Measurements from ENCODE around the gene NPW.

DNA sequence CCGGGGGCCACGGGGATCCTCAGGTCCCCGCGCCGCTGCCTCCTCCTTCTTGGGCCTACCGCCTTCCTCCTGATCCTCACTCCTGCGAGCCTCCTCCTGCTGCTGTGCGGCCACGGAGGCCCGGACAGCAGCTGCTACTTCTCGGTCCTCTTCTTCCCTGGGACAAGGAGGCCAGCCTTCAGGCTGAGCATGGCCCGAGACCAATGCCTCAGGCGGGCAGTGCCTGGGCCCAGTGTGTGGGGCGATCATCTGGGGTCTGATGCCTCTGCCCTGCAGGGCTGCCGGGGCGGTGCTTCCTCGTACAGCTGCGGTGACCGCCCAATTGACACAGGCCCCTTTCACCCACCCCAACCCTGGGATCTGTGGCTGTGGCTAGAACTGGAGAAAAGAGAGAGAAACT is 18.6 kb upstream of the NPW start:
- TF ChIP-seq, protein P1, sequence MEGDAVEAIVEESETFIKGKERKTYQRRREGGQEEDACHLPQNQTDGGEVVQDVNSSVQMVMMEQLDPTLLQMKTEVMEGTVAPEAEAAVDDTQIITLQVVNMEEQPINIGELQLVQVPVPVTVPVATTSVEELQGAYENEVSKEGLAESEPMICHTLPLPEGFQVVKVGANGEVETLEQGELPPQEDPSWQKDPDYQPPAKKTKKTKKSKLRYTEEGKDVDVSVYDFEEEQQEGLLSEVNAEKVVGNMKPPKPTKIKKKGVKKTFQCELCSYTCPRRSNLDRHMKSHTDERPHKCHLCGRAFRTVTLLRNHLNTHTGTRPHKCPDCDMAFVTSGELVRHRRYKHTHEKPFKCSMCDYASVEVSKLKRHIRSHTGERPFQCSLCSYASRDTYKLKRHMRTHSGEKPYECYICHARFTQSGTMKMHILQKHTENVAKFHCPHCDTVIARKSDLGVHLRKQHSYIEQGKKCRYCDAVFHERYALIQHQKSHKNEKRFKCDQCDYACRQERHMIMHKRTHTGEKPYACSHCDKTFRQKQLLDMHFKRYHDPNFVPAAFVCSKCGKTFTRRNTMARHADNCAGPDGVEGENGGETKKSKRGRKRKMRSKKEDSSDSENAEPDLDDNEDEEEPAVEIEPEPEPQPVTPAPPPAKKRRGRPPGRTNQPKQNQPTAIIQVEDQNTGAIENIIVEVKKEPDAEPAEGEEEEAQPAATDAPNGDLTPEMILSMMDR (IDR thresholded peaks at IDR 0.05): no peak
- no peak for TF ChIP-seq POLR2A (IDR thresholded peaks at IDR 0.05)
